ENCODE measurements around the gene C11orf24. TPM values are rescaled to one million over a fixed set of nuclear protein-coding genes. Genes with fewer than 3 reads are reported as not detected.

C11orf24 gene
- total and polyA plus RNA-seq, 2 experiments from 2014 or later = 19.2 to 35.3 TPM

GRCh38 chr11:68215087-68215445 lies 56.7 kb downstream of the C11orf24 start:
- Histone ChIP-seq H3K9me3 (ENCODE audit: low read depth) (no peaks in the 10 kb centered on the region), H3K36me3 (no peaks in the 10 kb centered on the region), H3K27ac (no peak overlapping the region), H3K4me1 (ENCODE audit: low read depth) (peaks cover 11% of the 10 kb centered on the region), H3K27me3 (no peaks in the 10 kb centered on the region), H3K4me3 (no peak overlapping the region)
- no peak for DNase-seq (ENCODE audit: low read depth in 1 of 2, low spot score in 1 of 2)
- TF ChIP-seq CTCF (IDR thresholded peaks at IDR 0.05; ENCODE audit: low read depth, low read length) = no peak

GRCh38 chr11:68214173-68215086 lies 57.3 kb downstream of the C11orf24 start:
- peaks cover 11% of the 10 kb centered on the region for H3K4me1 ChIP-seq (ENCODE audit: low read depth)
- DNase-seq (ENCODE audit: low read depth in 1 of 2, low spot score in 1 of 2) = peak in 1 of 2 donors; percentile 25
- H3K4me3 ChIP-seq = peak overlapping the region; percentile 94
- no peak for TF ChIP-seq CTCF (IDR thresholded peaks at IDR 0.05; ENCODE audit: low read depth, low read length)
- H3K27ac ChIP-seq = peak overlapping the region; percentile 100
- H3K36me3 ChIP-seq = no peaks in the 10 kb centered on the region
- H3K27me3 ChIP-seq = no peaks in the 10 kb centered on the region
- H3K9me3 ChIP-seq (ENCODE audit: low read depth) = no peaks in the 10 kb centered on the region

- no peaks in the 10 kb centered on the region for H3K27me3 ChIP-seq
- H3K36me3 ChIP-seq = no peaks in the 10 kb centered on the region
- no peaks in the 10 kb centered on the region for H3K9me3 ChIP-seq (ENCODE audit: low read depth)
- H3K27ac ChIP-seq = peak overlapping the region; percentile 100
- no peak for TF ChIP-seq CTCF (IDR thresholded peaks at IDR 0.05; ENCODE audit: low read depth, low read length)
- peak; percentile 95 to 99 for DNase-seq (ENCODE audit: low read depth in 1 of 2, low spot score in 1 of 2)
- H3K4me1 ChIP-seq (ENCODE audit: low read depth) = peaks cover 11% of the 10 kb centered on the region
- peak overlapping the region; percentile 94 for H3K4me3 ChIP-seq
Measured at GRCh38 chr11:68213555-68214172, 58.1 kb downstream of the C11orf24 start.

GRCh38 chr11:68213135-68213515 lies 58.6 kb downstream of the C11orf24 start, which contains the start of gene KMT5B:
TSS of gene KMT5B (minus strand) at chr11:68213296. CDS start at chr11:68190076, 23,220 bp downstream.
- Histone ChIP-seq H3K4me3 (peak within 1 kb of the TSS; percentile 94), H3K9me3 (ENCODE audit: low read depth) (no peaks in the 10 kb centered on the region), H3K4me1 (ENCODE audit: low read depth) (peaks cover 11% of the 10 kb centered on the region), H3K27ac (peak within 1 kb of the TSS; percentile 100), H3K27me3 (no peaks in the 10 kb centered on the region), H3K36me3 (no peaks in the 10 kb centered on the region)
- DNase-seq (ENCODE audit: low read depth in 1 of 2, low spot score in 1 of 2) = peak; percentile 74 to 75
- no peak for TF ChIP-seq CTCF (IDR thresholded peaks at IDR 0.05; ENCODE audit: low read depth, low read length)

- peak overlapping the region; percentile 94 for H3K4me3 ChIP-seq
- H3K27ac ChIP-seq = peak overlapping the region; percentile 100
- no peak for TF ChIP-seq CTCF (IDR thresholded peaks at IDR 0.05; ENCODE audit: low read depth, low read length)
- peaks cover 11% of the 10 kb centered on the region for H3K4me1 ChIP-seq (ENCODE audit: low read depth)
- no peaks in the 10 kb centered on the region for H3K27me3 ChIP-seq
- H3K9me3 ChIP-seq (ENCODE audit: low read depth) = no peaks in the 10 kb centered on the region
- peak; percentile 87 for DNase-seq (ENCODE audit: low read depth in 1 of 2, low spot score in 1 of 2)
- H3K36me3 ChIP-seq = no peaks in the 10 kb centered on the region
Measured at GRCh38 chr11:68212421-68213134, 59.2 kb downstream of the C11orf24 start.
